GM21360 (cell line): ENCODE measurements around the gene OTUB1.

ENCODE experiments used
- ATAC-seq: cut with Tn5 transposase; IDR thresholded peaks from one replicate; pipeline ENCODE4 v1.9.1; 2021; ENCODE audit warnings: mild to moderate bottlenecking, moderate library complexity; ENCODE audit not compliant: unreplicated experiment

Gene OTUB1

DNA sequence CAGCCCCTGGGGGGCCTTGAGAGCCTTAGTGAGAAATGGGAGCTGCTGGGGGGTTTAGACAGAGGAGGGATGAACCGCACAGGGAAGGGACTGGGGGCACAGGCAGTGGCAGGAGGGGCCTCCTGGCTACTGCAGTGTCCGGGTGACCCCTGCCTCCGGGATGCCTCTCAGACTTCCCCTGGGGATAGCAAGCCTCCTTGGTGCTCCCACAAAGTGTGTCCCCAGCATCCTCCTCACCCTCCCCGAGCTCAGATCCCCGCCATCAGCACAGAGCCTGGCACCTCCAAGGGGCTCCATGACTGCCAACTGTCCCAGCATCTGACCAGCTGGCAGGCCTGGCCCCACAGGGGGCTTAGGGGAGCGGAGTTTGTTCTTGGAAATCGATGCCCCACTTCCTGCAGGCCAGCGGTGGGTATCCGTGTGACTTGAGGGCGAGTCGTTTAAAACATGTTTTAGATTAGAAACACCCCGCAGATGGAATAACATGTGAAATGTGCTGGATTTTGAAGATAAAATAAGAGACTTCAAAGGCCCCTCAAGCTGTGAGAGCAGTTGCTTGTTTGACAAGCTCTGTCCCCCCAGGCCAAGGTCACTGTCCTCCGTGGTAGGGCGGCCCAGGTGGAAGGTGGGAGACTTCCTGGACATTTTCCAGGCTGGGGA is 36.0 kb downstream of the OTUB1 start:
- ATAC-seq = no peak

DNA sequence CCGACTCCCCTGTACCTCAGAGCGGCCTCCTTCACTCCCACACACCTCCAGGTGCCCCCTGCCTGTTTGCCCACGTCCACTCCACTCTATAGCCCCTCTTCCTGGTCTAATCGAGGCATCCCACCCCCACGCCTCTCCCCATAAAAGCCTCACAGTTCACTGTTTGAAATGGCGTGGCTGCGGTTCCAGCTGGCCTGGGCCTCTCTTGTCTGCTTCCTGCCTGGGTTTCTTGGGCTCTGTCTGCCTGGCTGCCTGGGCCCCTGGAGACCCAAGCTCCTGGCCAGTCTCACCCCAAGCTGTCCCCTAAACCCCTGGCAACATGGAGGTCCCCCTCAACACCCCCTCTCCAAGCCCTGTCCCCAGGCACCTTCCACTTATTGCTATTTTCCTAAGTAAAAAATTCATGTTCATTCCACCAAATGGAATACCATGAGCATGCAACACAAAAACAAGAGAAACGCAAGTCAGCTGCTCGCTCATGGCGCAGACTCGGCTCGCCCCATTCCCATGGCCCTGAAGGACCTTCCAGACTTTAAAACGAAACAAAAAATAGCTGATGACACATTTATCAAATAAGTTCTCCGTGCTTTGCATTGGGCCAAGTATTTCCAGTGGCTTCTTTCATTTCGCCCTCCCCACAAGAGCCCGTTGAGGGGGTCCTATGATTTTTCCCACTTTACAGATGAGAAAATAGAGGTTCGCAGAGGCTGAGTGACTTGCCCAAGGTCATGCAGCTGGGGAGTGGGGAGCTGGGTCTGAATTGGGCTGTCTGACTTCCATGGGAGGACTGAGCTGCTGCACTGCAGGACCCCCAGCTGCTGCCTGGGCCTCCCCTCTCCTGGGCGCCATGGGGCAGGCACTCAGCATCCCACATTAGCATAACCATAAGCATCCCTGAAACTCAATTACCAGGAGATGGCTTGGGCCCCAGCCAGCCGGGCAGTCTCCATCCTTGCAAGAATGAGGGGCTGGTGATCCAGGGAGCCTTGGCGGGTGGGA is 37.8 kb downstream of the OTUB1 start:
- ATAC-seq = no peak

DNA sequence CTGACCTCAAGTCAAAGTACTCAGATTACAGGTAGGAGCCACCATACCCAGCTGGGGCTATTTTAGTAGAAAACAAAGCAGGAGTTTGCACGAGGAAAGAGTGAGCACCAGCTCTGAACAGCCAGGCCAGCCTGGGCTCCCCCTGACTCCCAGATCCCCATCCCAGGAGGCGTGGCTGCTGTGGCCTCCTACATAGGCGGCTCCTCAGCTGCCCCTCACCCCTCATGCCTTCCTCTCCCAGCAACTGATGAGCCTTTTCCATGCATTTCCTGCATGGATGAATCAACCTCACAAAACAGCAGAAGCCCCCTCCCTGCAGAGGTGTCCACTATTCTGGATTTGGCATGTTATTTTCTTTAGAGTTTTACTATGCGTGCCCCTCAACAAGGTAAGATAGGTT is 39.0 kb downstream of the OTUB1 start:
- no peak for ATAC-seq

DNA sequence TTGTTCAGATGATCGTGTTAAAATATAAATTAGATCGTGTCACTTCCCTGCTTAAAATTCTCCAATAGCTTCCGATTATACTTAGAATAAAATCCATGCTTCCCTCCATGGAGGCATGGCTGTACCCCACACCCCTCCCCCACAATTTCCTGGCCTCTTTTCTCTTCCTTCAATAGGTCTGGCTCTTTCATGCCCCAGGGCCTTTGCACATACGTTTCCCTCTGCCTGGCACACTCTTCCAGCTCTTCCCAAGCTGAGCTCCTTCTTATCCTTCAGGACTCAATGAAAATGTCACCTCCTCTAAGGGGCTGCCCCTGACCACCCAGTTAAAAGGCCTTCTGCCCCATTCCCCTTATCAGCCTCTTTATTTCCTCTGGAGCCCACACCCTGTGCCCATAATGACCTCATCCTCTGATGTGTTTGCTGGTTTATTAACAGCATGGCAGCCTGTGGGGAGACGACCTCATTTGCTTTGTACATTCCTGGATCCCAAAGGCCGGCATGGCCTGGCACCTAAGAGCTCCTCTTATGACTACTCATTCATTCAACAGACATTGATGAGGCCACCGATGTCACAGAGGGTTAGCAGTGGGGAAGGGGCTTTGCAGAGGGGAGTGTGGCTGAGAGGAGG is 40.5 kb downstream of the OTUB1 start:
- ATAC-seq = no peak

DNA sequence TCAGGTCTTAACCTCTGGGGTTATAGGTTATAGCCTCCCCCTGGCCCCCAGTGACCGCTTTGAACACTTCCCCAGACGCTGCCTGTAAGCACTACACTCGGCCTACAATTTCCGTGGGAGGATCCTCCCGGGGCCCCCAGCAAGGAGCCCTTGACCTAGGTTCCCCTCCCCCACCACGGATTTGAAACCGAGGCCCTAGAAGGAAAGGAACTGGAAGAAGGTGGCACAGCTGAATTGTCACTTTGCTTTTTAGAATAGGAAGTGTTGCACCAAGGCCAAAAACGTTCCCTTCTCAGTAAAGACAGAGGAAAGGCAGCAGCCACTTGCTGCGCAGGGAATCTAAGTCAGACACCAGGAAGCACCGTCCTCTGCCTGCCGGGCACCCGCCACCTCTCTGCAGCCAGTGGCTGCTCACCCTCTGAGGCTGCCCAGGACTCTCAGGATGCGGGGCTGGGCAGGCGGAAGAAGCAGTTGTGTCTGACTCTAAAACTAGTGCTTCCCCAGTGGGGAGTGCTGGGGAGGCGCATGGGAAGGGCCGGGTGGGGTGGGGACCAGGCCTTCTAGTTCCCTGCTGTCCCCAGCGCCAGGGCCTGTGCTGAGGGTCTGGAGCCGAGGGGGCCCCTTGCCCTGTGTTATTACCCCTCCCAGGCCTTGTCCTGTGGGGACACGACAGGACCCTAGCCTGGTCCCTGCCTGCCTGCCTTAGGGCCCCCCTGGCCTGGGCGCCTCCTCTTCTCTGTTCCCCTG is 41.6 kb downstream of the OTUB1 start:
- no peak for ATAC-seq

DNA sequence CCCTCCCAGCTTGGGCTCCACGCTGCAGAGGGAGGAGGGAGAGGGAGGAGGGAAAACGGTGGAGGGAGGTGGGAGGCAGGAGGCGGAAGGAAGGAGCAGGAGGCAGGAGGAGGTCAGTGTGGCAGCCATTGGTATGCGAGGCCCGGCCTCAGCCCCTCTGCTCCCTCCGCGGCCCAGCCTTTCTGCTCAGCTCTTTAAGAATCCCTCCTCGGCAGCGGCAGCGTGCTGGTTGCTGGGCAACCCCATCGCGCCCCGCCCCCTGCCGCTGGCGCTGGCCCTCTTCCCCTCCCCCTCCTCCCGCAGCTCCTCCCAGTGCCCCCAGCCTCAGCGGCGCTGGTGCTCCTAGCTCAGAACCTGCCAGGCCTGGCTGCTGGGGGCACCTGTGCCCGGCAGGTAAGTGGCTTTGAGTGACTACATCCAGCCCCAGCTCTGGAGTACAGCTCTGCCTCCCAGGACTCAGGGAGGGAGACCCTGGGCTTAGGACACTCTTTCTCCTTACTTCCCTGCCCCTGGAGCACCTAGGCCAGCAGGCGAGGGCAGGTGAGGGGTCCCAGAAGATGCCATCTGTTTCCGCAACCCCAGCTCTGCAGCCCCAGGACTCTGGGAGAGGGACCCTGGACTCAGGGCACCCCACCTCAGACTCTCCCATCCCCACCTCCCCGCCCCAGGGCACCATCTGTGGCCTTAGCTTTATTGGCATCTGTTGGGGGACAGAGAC is 42.3 kb downstream of the OTUB1 start:
- no peak for ATAC-seq

DNA sequence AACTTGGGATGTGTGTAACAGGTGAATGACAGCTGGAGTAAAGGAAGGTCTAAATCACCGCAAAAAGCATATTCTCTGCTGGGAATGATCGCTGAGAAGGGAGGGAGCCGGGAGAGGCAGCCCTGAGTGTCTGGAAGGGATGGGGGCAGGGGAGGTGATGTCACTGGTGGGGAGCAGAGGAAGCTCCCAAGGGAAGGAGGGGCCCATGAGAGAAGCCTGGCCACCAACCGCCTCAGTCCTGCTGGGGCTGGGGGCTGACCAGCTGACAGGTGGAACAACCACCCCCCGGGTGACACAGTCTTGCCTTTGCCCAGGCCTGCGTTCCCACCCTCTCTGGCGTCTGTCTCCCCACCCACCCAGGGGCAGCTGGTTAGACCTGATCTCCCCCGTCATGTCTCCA is 43.5 kb downstream of the OTUB1 start:
- ATAC-seq = no peak

DNA sequence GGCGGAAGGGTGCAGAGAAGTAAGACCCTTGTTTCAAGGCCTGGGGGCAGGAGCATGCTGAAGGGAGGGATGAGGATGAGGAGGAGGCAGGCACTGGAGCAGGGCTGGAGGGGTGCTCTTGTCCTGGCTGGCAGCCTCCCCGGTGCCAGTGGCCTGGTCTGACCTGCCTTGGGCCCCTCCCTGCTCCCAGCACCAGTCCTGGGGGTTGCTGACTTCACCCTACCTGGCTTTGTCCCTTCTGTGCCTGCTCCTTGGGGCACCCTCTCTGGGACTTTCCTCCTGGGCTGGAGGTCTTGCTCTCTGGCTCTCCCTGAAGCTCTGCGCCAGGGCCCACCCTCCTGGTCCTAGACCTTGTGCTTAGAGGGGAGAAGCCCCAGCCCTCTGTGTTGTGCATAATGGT is 44.8 kb downstream of the OTUB1 start:
- no peak for ATAC-seq

DNA sequence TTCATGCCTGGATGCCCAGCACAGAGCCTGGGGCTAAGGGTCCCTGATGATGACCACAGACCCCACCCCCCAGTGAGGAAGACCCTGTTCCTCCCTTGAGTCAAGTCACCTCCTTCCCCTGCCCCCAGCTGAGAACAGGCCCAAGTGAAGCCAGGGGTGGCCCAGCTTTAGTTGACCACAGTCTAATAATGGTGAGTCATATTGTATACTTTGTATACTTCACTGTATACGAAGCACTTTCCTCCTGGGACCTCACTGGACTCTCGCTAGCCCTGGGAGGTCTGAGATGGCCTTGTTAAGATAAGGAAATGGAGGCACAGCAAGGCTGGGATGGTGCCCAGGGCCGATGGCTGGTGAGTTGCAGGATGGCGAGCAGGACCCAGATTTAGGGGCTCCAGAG is 45.8 kb downstream of the OTUB1 start:
- no peak for ATAC-seq

DNA sequence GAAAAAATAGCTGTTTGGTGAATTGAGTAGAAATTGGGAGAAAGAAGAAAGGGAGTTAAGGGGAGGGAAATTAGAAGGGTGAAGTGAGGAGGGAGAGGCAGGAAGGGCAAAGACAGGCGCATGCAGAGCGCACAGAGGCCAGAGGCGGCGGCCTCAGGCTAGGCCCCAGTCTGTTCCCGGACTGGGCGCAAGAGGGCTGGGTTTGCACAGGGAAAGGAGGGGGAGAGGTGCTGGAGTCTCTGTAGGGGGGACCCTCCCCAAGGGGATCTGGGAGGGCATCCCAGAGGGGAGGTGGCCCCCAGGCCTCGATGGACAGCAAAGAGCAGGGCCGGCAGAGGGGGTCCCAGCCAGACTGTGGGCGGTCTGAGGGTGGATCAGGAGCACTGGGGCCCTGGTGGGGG is 48.2 kb downstream of the OTUB1 start:
- ATAC-seq = no peak

DNA sequence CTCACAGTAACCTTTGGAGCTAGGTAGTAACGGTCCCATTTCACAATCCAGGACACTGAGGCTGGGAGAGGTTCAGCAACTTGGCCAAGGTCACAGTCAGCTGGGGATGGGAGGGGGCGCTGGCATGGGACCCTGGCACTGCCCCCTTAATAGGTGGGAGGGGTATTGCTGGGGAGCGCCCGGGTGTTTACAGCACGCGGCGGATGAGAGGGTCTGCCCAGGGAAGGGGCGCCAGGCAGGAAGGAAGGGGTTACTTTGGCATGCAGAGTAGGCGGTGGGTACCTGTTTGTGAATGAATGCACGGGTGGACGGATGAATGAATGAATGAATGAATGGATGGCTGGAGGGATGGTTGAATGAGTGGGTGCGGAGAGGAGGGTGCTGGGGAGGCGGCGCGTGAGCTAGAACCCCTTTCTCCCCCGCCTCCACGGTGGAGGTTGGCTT is 48.9 kb downstream of the OTUB1 start:
- no peak for ATAC-seq

DNA sequence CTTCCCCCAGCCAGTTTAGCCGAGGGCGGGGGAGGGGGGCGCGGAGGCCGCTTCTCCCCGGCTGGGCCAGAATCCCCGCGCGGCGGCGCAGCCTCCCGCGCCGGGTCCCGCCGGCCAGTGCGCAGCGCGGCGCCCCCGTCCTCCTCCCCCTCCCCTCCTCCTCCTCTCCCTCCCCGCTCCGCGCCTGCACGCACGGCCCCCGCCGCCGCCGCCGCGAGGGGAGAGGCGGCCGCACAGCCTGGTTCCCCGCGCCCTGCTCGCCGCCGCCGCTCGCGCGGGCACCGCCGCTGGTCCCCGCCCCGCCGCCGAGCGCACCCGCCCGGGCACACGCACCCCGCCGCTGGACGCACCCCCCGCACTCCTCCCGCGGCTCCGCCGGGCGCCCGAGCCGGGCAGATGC is 49.3 kb downstream of the OTUB1 start, which contains the start of gene FLRT1:
Gene FLRT1, plus strand, starts transcription at position 356 of the 400 bp plus-strand sequence. CDS start 80,337 bp downstream, outside the sequence.
- ATAC-seq = no peak

DNA sequence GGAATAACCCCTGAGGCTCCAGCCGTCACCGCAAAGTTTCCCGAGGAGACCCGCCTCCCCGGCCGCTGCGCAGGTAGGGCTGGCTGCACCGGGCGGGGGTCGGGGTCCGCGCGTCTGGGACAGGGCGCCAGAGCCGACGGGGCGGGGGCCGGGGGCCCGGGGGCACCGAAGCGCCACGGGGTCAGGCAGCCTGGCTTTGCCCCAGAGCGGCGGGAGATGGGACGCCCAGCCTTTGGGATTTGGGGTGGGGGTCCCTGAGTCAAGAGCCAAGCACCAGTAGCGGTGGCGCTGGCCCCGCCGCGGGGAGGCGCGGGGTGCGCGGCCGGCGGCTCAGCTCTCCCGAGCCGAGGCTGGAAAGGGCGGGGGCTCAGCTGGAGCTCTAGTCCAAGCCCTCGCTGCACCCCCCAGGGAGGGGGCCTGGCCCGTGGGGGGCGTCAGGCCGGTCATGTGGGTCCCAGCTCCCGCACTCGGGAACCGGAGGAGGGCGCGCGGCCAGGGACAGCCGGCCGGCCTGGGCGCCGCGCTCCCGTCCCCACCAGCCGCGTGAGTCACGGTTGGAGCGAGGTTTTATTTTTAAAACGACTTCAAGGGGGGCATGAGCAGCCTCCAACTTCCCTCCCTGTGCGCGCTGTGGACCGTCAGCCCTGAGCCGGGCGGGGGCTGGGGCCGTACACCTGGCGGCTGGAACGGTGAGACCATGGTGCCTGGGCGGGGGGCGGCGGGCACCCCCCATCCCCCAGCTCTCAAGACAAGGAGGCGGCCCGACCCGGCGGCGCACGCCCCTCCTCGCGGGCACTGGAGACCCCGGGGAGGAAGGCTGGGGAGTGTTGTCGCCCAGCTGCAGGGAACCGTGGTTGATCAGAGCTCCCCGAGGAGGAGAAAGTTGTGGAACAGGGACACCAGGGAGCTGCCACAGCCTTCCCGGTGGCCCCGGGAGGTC is 50.1 kb downstream of the OTUB1 start:
- no peak for ATAC-seq

DNA sequence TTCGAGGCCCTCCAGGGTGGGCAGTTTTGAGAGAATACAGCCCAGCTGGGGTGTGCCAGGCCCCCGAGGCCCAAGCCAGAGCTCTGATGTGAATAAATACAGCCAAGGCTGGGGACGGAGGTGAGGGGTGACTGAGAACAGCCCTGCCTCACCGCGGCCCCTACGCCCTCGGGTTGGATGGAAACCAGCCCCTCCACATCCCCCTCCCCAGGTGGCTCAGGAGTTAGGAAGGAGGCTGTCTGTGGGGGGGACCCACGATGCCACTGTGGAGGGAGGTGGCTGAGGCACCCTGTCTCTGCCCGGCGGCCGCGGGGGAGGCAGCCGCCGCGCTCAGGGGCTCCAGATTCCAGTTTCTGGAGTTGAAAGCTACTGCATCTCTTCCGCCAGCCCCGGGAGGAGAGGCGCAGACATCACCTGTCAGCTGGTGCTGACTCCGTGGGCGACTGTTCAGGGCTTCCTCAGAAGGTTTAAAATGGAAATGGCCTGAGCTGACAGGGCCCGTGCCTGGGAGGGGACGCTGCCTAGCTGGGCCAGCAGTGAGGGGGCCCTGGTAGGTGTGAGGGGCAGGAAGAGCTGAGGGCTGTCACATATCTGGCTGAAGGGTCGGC is 50.9 kb downstream of the OTUB1 start:
- ATAC-seq = no peak

DNA sequence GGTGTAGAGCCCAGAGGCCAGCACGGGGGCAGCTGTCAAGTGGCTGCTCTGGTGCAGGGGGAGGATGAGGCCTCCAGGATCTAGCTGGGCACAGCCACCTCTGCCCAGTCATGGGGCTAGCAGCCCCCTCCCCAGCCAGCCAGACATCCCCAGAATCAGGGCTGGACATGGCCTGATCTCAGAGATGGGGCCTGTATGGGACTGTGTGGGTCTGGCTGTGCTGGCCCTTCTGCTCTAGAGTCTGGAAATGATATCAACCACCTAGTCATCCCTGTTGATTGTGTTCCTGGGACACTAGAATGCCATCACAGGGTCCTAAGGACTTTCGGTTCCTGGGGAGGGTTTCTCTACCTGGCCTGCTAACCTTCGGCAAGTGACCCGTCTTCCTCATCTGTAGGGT is 52.3 kb downstream of the OTUB1 start:
- no peak for ATAC-seq

DNA sequence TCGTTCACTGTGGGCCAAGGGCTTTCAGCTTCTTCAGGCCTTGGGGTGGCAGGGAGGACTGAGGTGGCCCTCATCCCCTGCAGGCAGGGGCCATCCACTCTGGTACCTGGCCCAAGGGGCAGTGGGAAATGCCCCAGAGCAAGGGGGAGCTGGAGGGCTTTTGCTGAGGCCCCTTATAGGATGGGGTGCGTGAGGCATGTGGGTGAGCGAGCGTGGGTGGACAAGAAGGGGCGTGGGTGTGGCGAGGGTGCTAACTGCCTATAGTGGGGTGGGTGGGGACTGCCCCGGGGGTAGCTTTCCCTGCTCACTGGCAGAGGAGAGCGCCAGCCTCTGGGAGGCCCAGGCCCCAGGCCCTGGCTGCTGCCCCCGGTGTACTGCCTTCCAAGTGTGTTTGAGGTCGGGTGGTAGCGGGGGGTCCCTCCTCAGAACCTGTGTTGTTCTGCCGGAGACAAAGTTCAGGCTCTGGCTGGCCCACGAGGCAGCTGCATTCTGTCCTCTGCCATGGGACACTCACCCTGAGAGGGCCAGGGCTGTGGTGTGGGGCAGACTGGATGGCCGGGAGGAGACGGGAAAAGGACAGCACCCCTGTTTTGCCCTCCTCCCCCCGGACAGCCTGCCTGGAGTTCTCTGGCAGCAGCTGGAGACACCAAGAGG is 52.9 kb downstream of the OTUB1 start:
- no peak for ATAC-seq

DNA sequence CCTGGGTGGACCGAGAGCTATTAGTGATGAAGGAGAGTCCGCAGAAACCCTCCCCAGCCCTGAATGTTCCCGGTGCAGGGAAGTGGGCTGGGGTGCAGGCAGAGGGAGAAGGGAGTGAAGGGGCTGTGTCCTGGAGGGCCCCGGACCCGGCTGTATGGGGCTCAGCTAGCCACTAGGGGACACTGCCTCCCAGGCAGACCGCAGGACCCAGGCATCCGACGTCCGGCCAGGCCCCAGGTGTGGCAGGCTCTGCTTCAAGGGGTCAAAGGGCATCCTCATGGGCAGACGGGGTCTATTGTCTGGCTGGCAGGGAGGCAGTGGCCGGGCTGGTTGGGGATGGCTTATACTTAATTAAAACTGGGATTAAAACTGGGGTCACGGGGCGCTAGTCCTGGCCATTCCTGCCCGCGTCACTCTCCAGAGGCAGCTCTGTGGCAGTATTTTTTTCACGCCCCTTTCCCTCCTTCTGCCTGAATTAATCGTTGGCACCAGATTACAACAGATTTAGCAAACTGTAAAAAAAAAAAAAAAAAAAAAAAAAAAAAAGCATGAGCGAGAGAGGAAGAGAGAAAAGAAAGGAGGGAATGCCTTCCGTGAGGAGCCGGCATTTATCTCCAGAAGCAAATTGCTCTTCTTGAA is 54.6 kb downstream of the OTUB1 start:
- ATAC-seq = no peak

DNA sequence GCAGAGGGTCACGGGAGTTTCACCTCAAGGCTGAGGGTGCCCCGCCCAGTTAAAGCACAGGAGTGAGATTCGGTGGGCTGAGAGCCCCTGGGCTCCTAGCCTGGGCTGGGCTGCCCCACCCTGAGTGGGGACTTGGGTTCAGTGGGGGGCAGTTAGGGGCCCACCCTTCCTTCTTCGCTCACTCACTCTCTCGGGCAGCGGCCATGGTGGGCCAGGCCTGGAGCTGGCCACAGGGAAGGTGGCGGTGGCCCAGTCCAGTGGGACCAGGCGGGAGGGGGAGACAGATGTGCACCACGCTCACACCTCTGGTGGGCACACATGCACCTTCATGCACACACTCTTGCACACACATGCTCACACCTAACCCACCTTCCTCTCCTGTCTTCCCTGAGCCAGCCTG is 55.6 kb downstream of the OTUB1 start:
- no peak for ATAC-seq
